GM12878 (cell line): ENCODE measurements around the gene RASAL1. TPM values are rescaled to one million over a fixed set of nuclear protein-coding genes. Genes with fewer than 3 reads are reported as not detected.

Experiments
- ATAC-seq: fragments of 200-7000 bp; cut with Tn5 transposase; 3 replicates; pipeline ENCODE4 v1.9.1; 2020; ENCODE audit warnings: mild to moderate bottlenecking, moderate library complexity
- BruUV-seq: library from RNA; stranded (reverse); fragments of 400-500 nt; replicated peaks from 2 replicates; lab custom pipeline; 2021; lab: Mats Ljungman, UMichigan
- CTCF ChIA-PET: fragments of 300-600 bp; sonication (Branson Sonifier 250); formaldehyde crosslinking; extraction: SDS; loops from one replicate; lab custom pipeline; 2021; ENCODE audit warnings: inconsistent platforms; lab: Yijun Ruan, JAX
- POLR2A ChIA-PET: fragments of 350-600 bp; formaldehyde crosslinking; extraction: SDS; loops from one replicate; lab custom pipeline; 2021; ENCODE audit warnings: inconsistent platforms; lab: Charles Lee
- RAD21 ChIA-PET: fragments of 300-600 bp; sonication (Branson Sonifier 250); formaldehyde crosslinking; loops from one replicate; lab custom pipeline; 2023; ENCODE audit warnings: antibody characterized with exemption; ENCODE audit not compliant: unreplicated experiment; lab: Charles Lee
- SMC1A ChIA-PET: fragments of 300-600 bp; sonication (Branson Sonifier 250); formaldehyde crosslinking; loops from one replicate; lab custom pipeline; 2023; ENCODE audit not compliant: unreplicated experiment, uncharacterized antibody; lab: Charles Lee
- DNase-seq: peaks from one replicate; pipeline ENCODE4 v3.0.0-alpha.2; 2011; ENCODE audit warnings: low read depth, low spot score
- FAIRE-seq: peaks from 3 replicates; lab custom pipeline; 2011; peaks lifted over from hg19 to GRCh38; lab: Jason Lieb, UNC
- H2AFZ ChIP-seq: 2 replicates; pipeline ENCODE4 v1.6.0; 2011; ENCODE audit warnings: low read depth, low read length, control low read depth; ENCODE audit not compliant: control insufficient read depth
- H3K27ac ChIP-seq: 2 replicates; pipeline ENCODE4 v1.5.1; 2011; ENCODE audit warnings: control low read depth; ENCODE audit not compliant: control insufficient read depth, insufficient read depth
- H3K27me3 ChIP-seq, 2 experiments: replicated peaks in 1 of 2; 2 replicates each; pipeline versions ENCODE4 v1.6.0 to v1.6.1; 2011; ENCODE audit warnings: low read length in 1 of 2; ENCODE audit not compliant: control insufficient read depth in 2 of 2, insufficient read depth in 2 of 2
- H3K36me3 ChIP-seq, 2 experiments: 2 replicates each; pipeline ENCODE4 v1.5.1; 2011; ENCODE audit warnings: low read length in 1 of 2; ENCODE audit not compliant: control insufficient read depth in 2 of 2, insufficient read depth in 2 of 2
- H3K4me1 ChIP-seq: 2 replicates; pipeline ENCODE4 v1.6.1; 2011; ENCODE audit warnings: mild to moderate bottlenecking, low read length, moderate library complexity, mixed read lengths; ENCODE audit not compliant: control insufficient read depth, insufficient read depth
- H3K4me2 ChIP-seq: 2 replicates; pipeline ENCODE4 v1.6.0; 2011; ENCODE audit warnings: control low read depth; ENCODE audit not compliant: control insufficient read depth, insufficient read depth
- H3K4me3 ChIP-seq: fragments of 200-600 bp; sonication (generic); 2 replicates; pipeline ENCODE4 v1.5.1; 2016
- H3K79me2 ChIP-seq: 2 replicates; pipeline ENCODE4 v1.6.0; 2011; ENCODE audit warnings: low read length; ENCODE audit not compliant: control insufficient read depth, insufficient read depth
- H3K9ac ChIP-seq: 2 replicates; pipeline ENCODE4 v1.8.0; 2011; ENCODE audit warnings: low read length, control low read depth, mixed read lengths; ENCODE audit not compliant: control insufficient read depth, insufficient read depth
- H3K9me3 ChIP-seq: replicated peaks from 3 replicates; pipeline ENCODE4 v1.5.1; 2011; ENCODE audit warnings: mild to moderate bottlenecking, low read length; ENCODE audit not compliant: control insufficient read depth, insufficient read depth
- H4K20me1 ChIP-seq: 2 replicates; pipeline ENCODE4 v1.6.0; 2011; ENCODE audit not compliant: control insufficient read depth, insufficient read depth
- CEBPB ChIP-seq, 2 experiments: fragments of 150-350 bp in 1 of 2; IDR thresholded peaks; 2 replicates each; pipeline ENCODE4 v1.6.1; 2012 to 2014; ENCODE audit warnings: low read depth in 2 of 2, low read length in 2 of 2, borderline replicate concordance in 1 of 2, inconsistent platforms in 1 of 2
- NFIC ChIP-seq: IDR thresholded peaks from 2 replicates; pipeline ENCODE4 v1.6.1; 2012; ENCODE audit warnings: low read depth, mild to moderate bottlenecking, inconsistent platforms, low read length, moderate library complexity
- NFXL1 ChIP-seq: fragments of 450-650 bp; IDR thresholded peaks from 2 replicates; pipeline ENCODE4 v1.6.1; 2017; ENCODE audit warnings: antibody characterized with exemption, mild to moderate bottlenecking, borderline replicate concordance
- NFYA ChIP-seq: IDR thresholded peaks from 2 replicates; pipeline ENCODE4 v1.6.1; 2011; ENCODE audit warnings: low read depth, mild to moderate bottlenecking, low read length, improper control_type of control experiment, borderline replicate concordance
- NR2C2 ChIP-seq: IDR thresholded peaks from 2 replicates; pipeline ENCODE4 v1.6.1; 2011; ENCODE audit warnings: borderline replicate concordance, low read depth; ENCODE audit not compliant: control insufficient read depth, insufficient read length
- NR2F1 ChIP-seq: fragments of 450-650 bp; conservative IDR thresholded peaks from 2 replicates; pipeline ENCODE4 v1.6.1; 2017; ENCODE audit warnings: mild to moderate bottlenecking
- NRF1 ChIP-seq: conservative IDR thresholded peaks from 2 replicates; pipeline ENCODE4 v1.6.1; 2011; ENCODE audit warnings: mild to moderate bottlenecking, low read depth, low read length, improper control_type of control experiment
- PAX8 ChIP-seq: fragments of 450-650 bp; IDR thresholded peaks from 2 replicates; pipeline ENCODE4 v1.6.1; 2017; ENCODE audit warnings: mild to moderate bottlenecking, moderate library complexity
- RBBP5 ChIP-seq: fragments of 200-600 bp; sonication (generic); conservative IDR thresholded peaks from 2 replicates; pipeline ENCODE4 v1.6.1; 2016
- SPI1 ChIP-seq: IDR thresholded peaks from 2 replicates; pipeline ENCODE4 v1.6.1; 2011; ENCODE audit warnings: low read depth, mild to moderate bottlenecking, low read length, moderate library complexity, borderline replicate concordance; ENCODE audit not compliant: insufficient read depth
- SREBF2 ChIP-seq: IDR thresholded peaks from 2 replicates; pipeline ENCODE4 v1.6.1; 2012; ENCODE audit warnings: mild to moderate bottlenecking, low read length
- SRF ChIP-seq, 2 experiments: IDR thresholded peaks; 2 replicates each; pipeline ENCODE4 v1.6.1; 2011; ENCODE audit warnings: low read depth in 2 of 2, low read length in 2 of 2, mild to moderate bottlenecking in 1 of 2, moderate library complexity in 1 of 2
- STAT3 ChIP-seq: IDR thresholded peaks from 2 replicates; pipeline ENCODE4 v1.6.1; 2011; ENCODE audit warnings: low read depth, low read length, improper control_type of control experiment
- TCF12 ChIP-seq: IDR thresholded peaks from 2 replicates; pipeline ENCODE4 v1.6.1; 2011; ENCODE audit warnings: low read depth, mild to moderate bottlenecking, low read length
- TCF7 ChIP-seq: IDR thresholded peaks from 2 replicates; pipeline ENCODE4 v1.6.1; 2014; ENCODE audit warnings: antibody characterized with exemption, borderline replicate concordance
- ZZZ3 ChIP-seq: IDR thresholded peaks from 2 replicates; pipeline ENCODE4 v1.6.1; 2011; ENCODE audit warnings: low read depth; ENCODE audit not compliant: control insufficient read depth, insufficient read length
- WGBS: methylation state at CpG from one replicate; pipeline ENCODE4 v1.1.6; 2016; ENCODE audit warnings: low lambda C conversion rate; ENCODE audit not compliant: insufficient replicate concordance, insufficient coverage; ENCODE audit errors: missing lambda C conversion rate; 5-methylcytosine and 5-hydroxymethylcytosine counted together
- in situ Hi-C: fragments of 300-500 bp; cut with MboI; formaldehyde crosslinking; loops from 9 replicates; pipeline ENCODE4 v1.14.3; 2018; ENCODE audit warnings: mixed read lengths
- intact Hi-C: fragments of 100-400 bp; cut with micrococcal nuclease; formaldehyde crosslinking; loops from one replicate; pipeline ENCODE4 v1.14.2; 2022; ENCODE audit not compliant: unreplicated experiment
- polyA plus RNA-seq, 11 experiments: library from polyadenylated mRNA; depleted of rRNA in 4 of 11; unstranded in 6 of 11; stranded (reverse) in 5 of 11; fragments of >200 nt; fragmentation: Nextera tagmentation in 4 of 11; fragmentation: Illumina TruSeq in 1 of 11; extraction: Ambion mirVana in 4 of 11; extraction: Trizol in 1 of 11; gene quantifications; 1 replicate in 1 of 11; 2 replicates in 10 of 11; pipeline versions ENCODE4 v1.2.1 to v1.2.3, GENCODE V29; 2011 to 2016; ENCODE audit warnings: inconsistent platforms in 2 of 11, missing spikeins in 2 of 11, low read depth in 1 of 11
- total RNA-seq, 4 experiments: library from RNA; depleted of rRNA in 3 of 4; stranded (reverse); fragments of >200 nt in 3 of 4; fragmentation: Illumina TruSeq in 1 of 4; extraction: Trizol in 1 of 4; gene quantifications; 2 replicates each; pipeline versions ENCODE4 v1.2.1 to v1.2.3, GENCODE V29; 2013 to 2021
- TF ChIP-seq, protein P1 (sequence below): fragments of 450-650 bp; conservative IDR thresholded peaks from 2 replicates; pipeline ENCODE4 v1.6.1; 2017; ENCODE audit warnings: mild to moderate bottlenecking, moderate library complexity
- TF ChIP-seq, protein P2 (sequence below): IDR thresholded peaks from 2 replicates; pipeline ENCODE4 v1.6.1; 2011; ENCODE audit warnings: mild to moderate bottlenecking, low read depth, low read length, moderate library complexity; ENCODE audit not compliant: insufficient replicate concordance

The RASAL1 gene
- total and polyA plus RNA-seq, 10 of the 15 experiments (the other 5 are each of a cell fraction or from before 2014, with no cell fraction given) = 0.12 to 1.0 (median 0.52) TPM; not detected in 6

GRCh38 chr12:113143959-113144358 lies 8.4 kb upstream of the RASAL1 start:
- no peak overlapping the region for H3K4me2 ChIP-seq
- TF ChIP-seq NFYA = no peak
- TF ChIP-seq NFXL1 = no peak
- TF ChIP-seq NR2C2 = no peak
- TF ChIP-seq RBBP5 = no peak
- TF ChIP-seq TCF7 = no peak
- no peak for TF ChIP-seq SRF (IDR thresholded peaks at IDR 0.05; ENCODE audit: low read depth in 2 of 2, low read length in 2 of 2)
- TF ChIP-seq SPI1 = no peak
- no peak for TF ChIP-seq CEBPB (IDR thresholded peaks at IDR 0.05; ENCODE audit: borderline replicate concordance in 1 of 2, low read depth in 2 of 2, low read length in 2 of 2)
- TF ChIP-seq NFIC = no peak
- no peak for TF ChIP-seq NRF1
- TF ChIP-seq PAX8 = no peak
- no peak for TF ChIP-seq STAT3
- TF ChIP-seq, protein P1, sequence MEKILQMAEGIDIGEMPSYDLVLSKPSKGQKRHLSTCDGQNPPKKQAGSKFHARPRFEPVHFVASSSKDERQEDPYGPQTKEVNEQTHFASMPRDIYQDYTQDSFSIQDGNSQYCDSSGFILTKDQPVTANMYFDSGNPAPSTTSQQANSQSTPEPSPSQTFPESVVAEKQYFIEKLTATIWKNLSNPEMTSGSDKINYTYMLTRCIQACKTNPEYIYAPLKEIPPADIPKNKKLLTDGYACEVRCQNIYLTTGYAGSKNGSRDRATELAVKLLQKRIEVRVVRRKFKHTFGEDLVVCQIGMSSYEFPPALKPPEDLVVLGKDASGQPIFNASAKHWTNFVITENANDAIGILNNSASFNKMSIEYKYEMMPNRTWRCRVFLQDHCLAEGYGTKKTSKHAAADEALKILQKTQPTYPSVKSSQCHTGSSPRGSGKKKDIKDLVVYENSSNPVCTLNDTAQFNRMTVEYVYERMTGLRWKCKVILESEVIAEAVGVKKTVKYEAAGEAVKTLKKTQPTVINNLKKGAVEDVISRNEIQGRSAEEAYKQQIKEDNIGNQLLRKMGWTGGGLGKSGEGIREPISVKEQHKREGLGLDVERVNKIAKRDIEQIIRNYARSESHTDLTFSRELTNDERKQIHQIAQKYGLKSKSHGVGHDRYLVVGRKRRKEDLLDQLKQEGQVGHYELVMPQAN = no peak
- no peak for TF ChIP-seq NR2F1
- TF ChIP-seq, protein P2, sequence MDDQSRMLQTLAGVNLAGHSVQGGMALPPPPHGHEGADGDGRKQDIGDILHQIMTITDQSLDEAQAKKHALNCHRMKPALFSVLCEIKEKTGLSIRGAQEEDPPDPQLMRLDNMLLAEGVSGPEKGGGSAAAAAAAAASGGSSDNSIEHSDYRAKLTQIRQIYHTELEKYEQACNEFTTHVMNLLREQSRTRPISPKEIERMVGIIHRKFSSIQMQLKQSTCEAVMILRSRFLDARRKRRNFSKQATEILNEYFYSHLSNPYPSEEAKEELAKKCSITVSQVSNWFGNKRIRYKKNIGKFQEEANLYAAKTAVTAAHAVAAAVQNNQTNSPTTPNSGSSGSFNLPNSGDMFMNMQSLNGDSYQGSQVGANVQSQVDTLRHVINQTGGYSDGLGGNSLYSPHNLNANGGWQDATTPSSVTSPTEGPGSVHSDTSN = no peak
- TF ChIP-seq SREBF2 = no peak
- TF ChIP-seq ZZZ3 = no peak
- TF ChIP-seq TCF12 = no peak
- ChIA-PET SMC1A (interaction anchor here (1.2 kb wide), 1 partner anchor 10 kb away, joined by 4 read pairs; no protein-coding TSS in a partner anchor), CTCF (interaction anchor here (2.0 kb wide), 1 partner anchor 29 kb away, joined by 10 read pairs; no protein-coding TSS in a partner anchor), POLR2A (no interaction called here), RAD21 (no interaction called here)
- H3K9me3 ChIP-seq = no peaks in the 10 kb centered on the region
- intact Hi-C loops (no loop called here), in situ Hi-C loops (no loop called here)
- 57% methylated on average over 8 of the region's 8 CpGs for WGBS
- no peaks in the 10 kb centered on the region for H3K79me2 ChIP-seq
- DNase-seq = no peak
- no TSS peak for BruUV-seq
- no peak overlapping the region for H3K27ac ChIP-seq
- FAIRE-seq = no peak
- no peaks in the 10 kb centered on the region for H3K36me3 ChIP-seq
- H3K27me3 ChIP-seq = no peaks in the 10 kb centered on the region
- no peaks in the 10 kb centered on the region; the same call in 1 of the 2 replicates for H3K4me1 ChIP-seq
- no peak overlapping the region for H3K9ac ChIP-seq
- H3K4me3 ChIP-seq = no peak overlapping the region
- no peak overlapping the region for H2AFZ ChIP-seq
- H4K20me1 ChIP-seq = no peaks in the 10 kb centered on the region
- no peak for ATAC-seq
